HEK293 (cell line): ENCODE results near the gene MED16.
A peak's percentile ranks its signal among the peaks of the same experiment; 100 is the strongest.

ENCODE experiments used
- ELK4 ChIP-seq: IDR thresholded peaks from 2 replicates; pipeline ENCODE4 v1.6.1; 2011; ENCODE audit warnings: mild to moderate bottlenecking, low read depth, low read length, borderline replicate concordance
- FEZF1 ChIP-seq: fragments of 450-650 bp; formaldehyde crosslinking; IDR thresholded peaks from 2 replicates; pipeline ENCODE4 v1.5.1; 2016; ENCODE audit warnings: missing biosample characterization, missing genetic modification characterization
- IKZF3 ChIP-seq: fragments of 450-650 bp; IDR thresholded peaks from 2 replicates; pipeline ENCODE4 v1.5.0; 2018; ENCODE audit warnings: missing biosample characterization, mild to moderate bottlenecking, missing genetic modification characterization, moderate library complexity
- KLF8 ChIP-seq: fragments of 450-650 bp; formaldehyde crosslinking; IDR thresholded peaks from 2 replicates; pipeline ENCODE4 v1.5.1; 2016; ENCODE audit warnings: missing biosample characterization, missing genetic modification characterization
- OSR2 ChIP-seq: fragments of 450-650 bp; formaldehyde crosslinking; IDR thresholded peaks from 2 replicates; pipeline ENCODE4 v1.5.1; 2016; ENCODE audit warnings: missing biosample characterization, missing genetic modification characterization
- PRDM1 ChIP-seq: fragments of 450-650 bp; formaldehyde crosslinking; IDR thresholded peaks from 2 replicates; pipeline ENCODE4; 2016; ENCODE audit warnings: missing biosample characterization, missing genetic modification characterization
- PRDM6 ChIP-seq: fragments of 450-650 bp; formaldehyde crosslinking; IDR thresholded peaks from 2 replicates; pipeline ENCODE4 v1.5.1; 2017; ENCODE audit warnings: missing biosample characterization, missing genetic modification characterization
- REPIN1 ChIP-seq: fragments of 450-650 bp; formaldehyde crosslinking; IDR thresholded peaks from 2 replicates; pipeline ENCODE4 v1.5.1; 2017; ENCODE audit warnings: missing biosample characterization, missing genetic modification characterization, low read depth
- SETDB1 ChIP-seq: IDR thresholded peaks from one replicate; pipeline ENCODE4 v1.6.1; 2017; ENCODE audit warnings: mild to moderate bottlenecking, low read length, moderate library complexity, mixed read lengths; ENCODE audit not compliant: insufficient read length
- SP2 ChIP-seq: fragments of 450-650 bp; formaldehyde crosslinking; IDR thresholded peaks from 2 replicates; pipeline ENCODE4 v1.5.1; 2016; ENCODE audit warnings: missing biosample characterization, missing genetic modification characterization
- ZBTB17 ChIP-seq: fragments of 450-650 bp; formaldehyde crosslinking; IDR thresholded peaks from 2 replicates; pipeline ENCODE4 v1.5.1; 2016; ENCODE audit warnings: missing biosample characterization, missing genetic modification characterization
- ZBTB48 ChIP-seq: fragments of 450-650 bp; formaldehyde crosslinking; IDR thresholded peaks from 2 replicates; pipeline ENCODE4 v1.5.1; 2016; ENCODE audit warnings: missing biosample characterization, missing genetic modification characterization
- ZIC2 ChIP-seq: fragments of 450-650 bp; formaldehyde crosslinking; IDR thresholded peaks from 2 replicates; pipeline ENCODE4 v1.5.1; 2016; ENCODE audit warnings: missing biosample characterization, missing genetic modification characterization
- ZNF121 ChIP-seq: fragments of 450-650 bp; formaldehyde crosslinking; IDR thresholded peaks from 2 replicates; pipeline ENCODE4 v1.5.1; 2016; ENCODE audit warnings: missing biosample characterization, missing genetic modification characterization
- ZNF18 ChIP-seq: fragments of 450-650 bp; formaldehyde crosslinking; IDR thresholded peaks from 2 replicates; pipeline ENCODE4 v1.5.1; 2016; ENCODE audit warnings: missing biosample characterization, missing genetic modification characterization
- ZNF184 ChIP-seq: fragments of 450-650 bp; IDR thresholded peaks from 2 replicates; pipeline ENCODE4 v1.5.1; 2018; ENCODE audit warnings: missing biosample characterization, mild to moderate bottlenecking, missing genetic modification characterization
- ZNF214 ChIP-seq: fragments of 450-650 bp; formaldehyde crosslinking; IDR thresholded peaks from 2 replicates; pipeline ENCODE4 v1.5.1; 2017; ENCODE audit warnings: missing biosample characterization, mild to moderate bottlenecking, missing genetic modification characterization, borderline replicate concordance
- ZNF24 ChIP-seq: fragments of 450-650 bp; formaldehyde crosslinking; IDR thresholded peaks from 2 replicates; pipeline ENCODE4 v1.5.1; 2016; ENCODE audit warnings: missing biosample characterization, missing genetic modification characterization
- ZNF354C ChIP-seq: fragments of 450-650 bp; formaldehyde crosslinking; IDR thresholded peaks from 2 replicates; pipeline ENCODE4 v1.5.1; 2016; ENCODE audit warnings: missing biosample characterization, missing genetic modification characterization, low read depth, borderline replicate concordance
- ZNF488 ChIP-seq: fragments of 450-650 bp; formaldehyde crosslinking; IDR thresholded peaks from 2 replicates; pipeline ENCODE4 v1.5.1; 2016; ENCODE audit warnings: missing biosample characterization, missing genetic modification characterization
- ZNF510 ChIP-seq: fragments of 450-650 bp; formaldehyde crosslinking; IDR thresholded peaks from 2 replicates; pipeline ENCODE4 v1.5.1; 2018; ENCODE audit warnings: mild to moderate bottlenecking, missing genetic modification characterization, missing biosample characterization; ENCODE audit not compliant: insufficient replicate concordance
- ZNF558 ChIP-seq: fragments of 450-650 bp; formaldehyde crosslinking; IDR thresholded peaks from 2 replicates; pipeline ENCODE4 v1.5.1; 2016; ENCODE audit warnings: missing biosample characterization, missing genetic modification characterization
- ZNF785 ChIP-seq: fragments of 450-650 bp; formaldehyde crosslinking; IDR thresholded peaks from 2 replicates; pipeline ENCODE4 v1.5.1; 2016; ENCODE audit warnings: missing biosample characterization, missing genetic modification characterization
- ZSCAN16 ChIP-seq: fragments of 450-650 bp; formaldehyde crosslinking; IDR thresholded peaks from 2 replicates; pipeline ENCODE4 v1.5.1; 2016; ENCODE audit warnings: missing biosample characterization, missing genetic modification characterization
- TF ChIP-seq, protein P1 (sequence below): fragments of 450-650 bp; formaldehyde crosslinking; IDR thresholded peaks from 2 replicates; pipeline ENCODE4 v1.5.1; 2016; ENCODE audit warnings: missing biosample characterization, missing genetic modification characterization
- TF ChIP-seq, protein P2 (sequence below): fragments of 450-650 bp; formaldehyde crosslinking; IDR thresholded peaks from 2 replicates; pipeline ENCODE4 v1.5.1; 2016; ENCODE audit warnings: missing biosample characterization, missing genetic modification characterization
- TF ChIP-seq, protein P3 (sequence below): fragments of 450-650 bp; formaldehyde crosslinking; IDR thresholded peaks from 2 replicates; pipeline ENCODE4 v1.5.1; 2016; ENCODE audit warnings: missing biosample characterization, missing genetic modification characterization

The MED16 gene

DNA sequence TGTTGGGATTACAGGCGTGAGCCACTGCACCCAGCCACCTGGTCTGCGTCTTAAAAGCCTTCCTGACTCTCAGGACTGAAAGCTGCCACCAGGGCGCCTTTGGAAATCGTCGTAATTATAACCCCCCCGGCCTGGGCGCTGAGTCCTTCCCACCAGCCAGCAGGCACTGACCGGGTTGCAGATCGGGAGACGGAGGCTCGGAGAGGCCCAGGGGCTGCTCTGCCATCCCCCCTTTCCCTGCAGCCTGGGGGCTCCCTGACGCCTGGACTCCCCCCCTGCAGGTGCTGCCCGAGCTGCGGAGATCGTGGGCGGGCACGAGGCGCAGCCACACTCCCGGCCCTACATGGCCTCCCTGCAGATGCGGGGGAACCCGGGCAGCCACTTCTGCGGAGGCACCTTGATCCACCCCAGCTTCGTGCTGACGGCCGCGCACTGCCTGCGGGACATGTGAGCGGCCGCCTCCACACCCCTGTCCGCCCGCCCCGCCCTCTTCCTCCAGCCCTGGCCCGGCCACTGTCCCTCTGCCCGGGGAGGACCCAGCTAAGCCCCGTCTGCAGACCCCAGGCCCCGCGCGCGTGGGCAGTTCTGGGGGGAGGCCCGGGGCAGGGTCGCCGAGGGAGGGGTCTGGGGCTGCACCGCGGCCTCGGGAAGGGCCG, 49.7 kb downstream of the MED16 start (continued):
- TF ChIP-seq, protein P1, sequence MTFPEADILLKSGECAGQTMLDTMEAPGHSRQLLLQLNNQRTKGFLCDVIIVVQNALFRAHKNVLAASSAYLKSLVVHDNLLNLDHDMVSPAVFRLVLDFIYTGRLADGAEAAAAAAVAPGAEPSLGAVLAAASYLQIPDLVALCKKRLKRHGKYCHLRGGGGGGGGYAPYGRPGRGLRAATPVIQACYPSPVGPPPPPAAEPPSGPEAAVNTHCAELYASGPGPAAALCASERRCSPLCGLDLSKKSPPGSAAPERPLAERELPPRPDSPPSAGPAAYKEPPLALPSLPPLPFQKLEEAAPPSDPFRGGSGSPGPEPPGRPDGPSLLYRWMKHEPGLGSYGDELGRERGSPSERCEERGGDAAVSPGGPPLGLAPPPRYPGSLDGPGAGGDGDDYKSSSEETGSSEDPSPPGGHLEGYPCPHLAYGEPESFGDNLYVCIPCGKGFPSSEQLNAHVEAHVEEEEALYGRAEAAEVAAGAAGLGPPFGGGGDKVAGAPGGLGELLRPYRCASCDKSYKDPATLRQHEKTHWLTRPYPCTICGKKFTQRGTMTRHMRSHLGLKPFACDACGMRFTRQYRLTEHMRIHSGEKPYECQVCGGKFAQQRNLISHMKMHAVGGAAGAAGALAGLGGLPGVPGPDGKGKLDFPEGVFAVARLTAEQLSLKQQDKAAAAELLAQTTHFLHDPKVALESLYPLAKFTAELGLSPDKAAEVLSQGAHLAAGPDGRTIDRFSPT = no peak
- TF ChIP-seq REPIN1 (tag by site-specific recombination) (no peak), SP2 (no peak), ZNF510 (tag by site-specific recombination) (no peak), SETDB1 (no peak), ZNF184 (tag by site-specific recombination) (no peak), ZNF354C (tag by site-specific recombination) (no peak), ZNF558 (tag by site-specific recombination) (no peak), ELK4 (no peak), ZNF121 (tag by site-specific recombination) (no peak), ZNF214 (no peak), ZBTB17 (tag by site-specific recombination) (peak; percentile 33; the same call in 1 of the 2 replicates), ZNF18 (tag by site-specific recombination) (no peak), PRDM1 (no peak), ZNF24 (tag by site-specific recombination) (no peak), IKZF3 (no peak), ZBTB48 (tag by site-specific recombination) (no peak), KLF8 (tag by site-specific recombination) (no peak; the same call in 1 of the 2 replicates), ZSCAN16 (tag by site-specific recombination) (no peak), PRDM6 (tag by site-specific recombination) (no peak), ZNF488 (no peak), OSR2 (no peak), FEZF1 (no peak), ZNF785 (tag by site-specific recombination) (no peak), ZIC2 (peak; percentile 46; the same call in 1 of the 2 replicates)
- TF ChIP-seq, protein P2, sequence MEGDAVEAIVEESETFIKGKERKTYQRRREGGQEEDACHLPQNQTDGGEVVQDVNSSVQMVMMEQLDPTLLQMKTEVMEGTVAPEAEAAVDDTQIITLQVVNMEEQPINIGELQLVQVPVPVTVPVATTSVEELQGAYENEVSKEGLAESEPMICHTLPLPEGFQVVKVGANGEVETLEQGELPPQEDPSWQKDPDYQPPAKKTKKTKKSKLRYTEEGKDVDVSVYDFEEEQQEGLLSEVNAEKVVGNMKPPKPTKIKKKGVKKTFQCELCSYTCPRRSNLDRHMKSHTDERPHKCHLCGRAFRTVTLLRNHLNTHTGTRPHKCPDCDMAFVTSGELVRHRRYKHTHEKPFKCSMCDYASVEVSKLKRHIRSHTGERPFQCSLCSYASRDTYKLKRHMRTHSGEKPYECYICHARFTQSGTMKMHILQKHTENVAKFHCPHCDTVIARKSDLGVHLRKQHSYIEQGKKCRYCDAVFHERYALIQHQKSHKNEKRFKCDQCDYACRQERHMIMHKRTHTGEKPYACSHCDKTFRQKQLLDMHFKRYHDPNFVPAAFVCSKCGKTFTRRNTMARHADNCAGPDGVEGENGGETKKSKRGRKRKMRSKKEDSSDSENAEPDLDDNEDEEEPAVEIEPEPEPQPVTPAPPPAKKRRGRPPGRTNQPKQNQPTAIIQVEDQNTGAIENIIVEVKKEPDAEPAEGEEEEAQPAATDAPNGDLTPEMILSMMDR (tag by site-specific recombination) = peak; percentile 19; the same call in 1 of the 2 replicates
- TF ChIP-seq, protein P3, sequence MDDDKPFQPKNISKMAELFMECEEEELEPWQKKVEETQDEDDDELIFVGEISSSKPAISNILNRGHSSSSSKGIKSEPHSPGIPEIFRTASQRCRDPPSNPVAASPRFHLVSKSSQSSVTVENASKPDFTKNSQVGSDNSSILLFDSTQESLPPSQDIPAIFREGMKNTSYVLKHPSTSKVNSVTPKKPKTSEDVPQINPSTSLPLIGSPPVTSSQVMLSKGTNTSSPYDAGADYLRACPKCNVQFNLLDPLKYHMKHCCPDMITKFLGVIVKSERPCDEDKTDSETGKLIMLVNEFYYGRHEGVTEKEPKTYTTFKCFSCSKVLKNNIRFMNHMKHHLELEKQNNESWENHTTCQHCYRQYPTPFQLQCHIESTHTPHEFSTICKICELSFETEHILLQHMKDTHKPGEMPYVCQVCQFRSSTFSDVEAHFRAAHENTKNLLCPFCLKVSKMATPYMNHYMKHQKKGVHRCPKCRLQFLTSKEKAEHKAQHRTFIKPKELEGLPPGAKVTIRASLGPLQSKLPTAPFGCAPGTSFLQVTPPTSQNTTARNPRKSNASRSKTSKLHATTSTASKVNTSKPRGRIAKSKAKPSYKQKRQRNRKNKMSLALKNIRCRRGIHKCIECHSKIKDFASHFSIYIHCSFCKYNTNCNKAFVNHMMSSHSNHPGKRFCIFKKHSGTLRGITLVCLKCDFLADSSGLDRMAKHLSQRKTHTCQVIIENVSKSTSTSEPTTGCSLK (tag by site-specific recombination) = no peak
